ENCODE measurements around the gene ZNF804B. TPM values are rescaled to one million over a fixed set of nuclear protein-coding genes. Genes with fewer than 3 reads are reported as not detected.

ZNF804B gene
- total RNA-seq, 2 donors from 2014 or later = 0.13 to 0.49 TPM

DNA sequence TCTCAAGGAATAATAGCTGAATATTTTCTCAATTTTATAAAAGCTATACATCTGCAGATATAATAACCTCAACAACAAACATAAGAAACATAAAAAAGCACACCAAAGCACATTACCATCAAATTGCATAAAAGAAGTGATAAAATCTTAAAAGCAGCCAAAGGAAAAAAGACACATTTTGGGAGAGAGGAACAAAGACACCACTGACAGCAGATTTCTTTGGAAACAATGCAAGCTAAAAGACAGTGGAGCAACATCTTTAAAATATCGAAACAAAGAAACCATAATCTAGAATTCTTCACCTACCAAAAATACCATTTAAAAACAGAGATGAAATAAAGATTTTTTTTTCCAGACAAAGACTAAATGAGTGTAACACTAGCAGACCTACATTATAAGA is 91.7 kb downstream of the ZNF804B start:
- no peaks in the 10 kb centered on the region for H3K27me3 Mint-ChIP-seq (ENCODE audit: insufficient read depth)
- Histone ChIP-seq H3K9me3 (ENCODE audit: control insufficient read depth, low read length) (peaks cover 25% of the 10 kb centered on the region), H3K27me3 (ENCODE audit: control insufficient read depth, insufficient read depth, low read length, poor library complexity, severe bottlenecking) (no peaks in the 10 kb centered on the region), H3K4me1 (ENCODE audit: control insufficient read depth, insufficient read depth, low read length) (no peaks in the 10 kb centered on the region), H3K9ac (ENCODE audit: extremely low read depth, low read length, poor library complexity, severe bottlenecking) (no peak overlapping the region), H3K27ac (ENCODE audit: low read depth, low read length) (no peak overlapping the region), H3K36me3 (ENCODE audit: control insufficient read depth, insufficient read depth, low read length) (no peaks in the 10 kb centered on the region), H3K4me3 (ENCODE audit: low read length) (no peak overlapping the region)
- peaks cover 27% of the 10 kb centered on the region for H3K9me3 Mint-ChIP-seq
- peaks cover 2% of the 10 kb centered on the region for H3K36me3 Mint-ChIP-seq (ENCODE audit: low read depth)
- 75% methylated on average over 1 of the region's 1 CpG; no CpG with 5 or more reads in 1 of the 2 experiments for WGBS, 2 experiments (ENCODE audit: insufficient coverage in 1 of 2, insufficient read length in 1 of 2)
- no peak overlapping the region for H3K4me3 Mint-ChIP-seq
- TF ChIP-seq, protein P1, sequence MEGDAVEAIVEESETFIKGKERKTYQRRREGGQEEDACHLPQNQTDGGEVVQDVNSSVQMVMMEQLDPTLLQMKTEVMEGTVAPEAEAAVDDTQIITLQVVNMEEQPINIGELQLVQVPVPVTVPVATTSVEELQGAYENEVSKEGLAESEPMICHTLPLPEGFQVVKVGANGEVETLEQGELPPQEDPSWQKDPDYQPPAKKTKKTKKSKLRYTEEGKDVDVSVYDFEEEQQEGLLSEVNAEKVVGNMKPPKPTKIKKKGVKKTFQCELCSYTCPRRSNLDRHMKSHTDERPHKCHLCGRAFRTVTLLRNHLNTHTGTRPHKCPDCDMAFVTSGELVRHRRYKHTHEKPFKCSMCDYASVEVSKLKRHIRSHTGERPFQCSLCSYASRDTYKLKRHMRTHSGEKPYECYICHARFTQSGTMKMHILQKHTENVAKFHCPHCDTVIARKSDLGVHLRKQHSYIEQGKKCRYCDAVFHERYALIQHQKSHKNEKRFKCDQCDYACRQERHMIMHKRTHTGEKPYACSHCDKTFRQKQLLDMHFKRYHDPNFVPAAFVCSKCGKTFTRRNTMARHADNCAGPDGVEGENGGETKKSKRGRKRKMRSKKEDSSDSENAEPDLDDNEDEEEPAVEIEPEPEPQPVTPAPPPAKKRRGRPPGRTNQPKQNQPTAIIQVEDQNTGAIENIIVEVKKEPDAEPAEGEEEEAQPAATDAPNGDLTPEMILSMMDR (conservative IDR thresholded peaks at IDR 0.05) = no peak
- no peaks in the 10 kb centered on the region for H3K4me1 Mint-ChIP-seq
- no peak overlapping the region for H3K27ac Mint-ChIP-seq
- no peak for DNase-seq

DNA sequence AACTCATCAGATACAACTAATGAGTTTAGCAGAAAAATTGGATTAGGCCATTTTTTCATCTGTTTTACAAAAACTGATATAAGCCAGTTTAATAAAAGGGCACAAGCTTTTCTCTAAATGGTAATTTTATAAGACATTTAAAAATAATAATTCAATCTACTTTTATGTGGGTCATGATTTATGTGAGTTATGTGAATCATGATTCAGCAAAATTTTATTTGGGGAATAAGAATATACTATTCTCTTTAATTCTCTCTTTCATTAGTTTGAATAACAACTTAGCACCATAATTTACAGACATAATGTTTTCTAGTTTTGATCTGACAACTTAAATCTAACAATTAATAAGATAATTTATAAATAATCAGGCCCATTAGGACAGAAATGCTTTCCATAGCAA is 99.8 kb downstream of the ZNF804B start:
- no peak overlapping the region for H3K27ac Mint-ChIP-seq
- no peak for DNase-seq
- peaks cover 6% of the 10 kb centered on the region for H3K4me1 Mint-ChIP-seq
- Histone ChIP-seq H3K9ac (ENCODE audit: extremely low read depth, low read length, poor library complexity, severe bottlenecking) (no peak overlapping the region), H3K4me3 (ENCODE audit: low read length) (no peak overlapping the region), H3K4me1 (ENCODE audit: control insufficient read depth, insufficient read depth, low read length) (no peaks in the 10 kb centered on the region), H3K27me3 (ENCODE audit: control insufficient read depth, insufficient read depth, low read length, poor library complexity, severe bottlenecking) (no peaks in the 10 kb centered on the region), H3K36me3 (ENCODE audit: control insufficient read depth, insufficient read depth, low read length) (no peaks in the 10 kb centered on the region), H3K27ac (ENCODE audit: low read depth, low read length) (no peak overlapping the region), H3K9me3 (ENCODE audit: control insufficient read depth, low read length) (peaks cover 10% of the 10 kb centered on the region)
- H3K27me3 Mint-ChIP-seq (ENCODE audit: insufficient read depth) = no peaks in the 10 kb centered on the region
- peaks cover 11% of the 10 kb centered on the region for H3K9me3 Mint-ChIP-seq
- H3K36me3 Mint-ChIP-seq (ENCODE audit: low read depth) = peaks cover 4% of the 10 kb centered on the region
- no peak overlapping the region for H3K4me3 Mint-ChIP-seq
- TF ChIP-seq, protein P1 (conservative IDR thresholded peaks at IDR 0.05) = no peak

DNA sequence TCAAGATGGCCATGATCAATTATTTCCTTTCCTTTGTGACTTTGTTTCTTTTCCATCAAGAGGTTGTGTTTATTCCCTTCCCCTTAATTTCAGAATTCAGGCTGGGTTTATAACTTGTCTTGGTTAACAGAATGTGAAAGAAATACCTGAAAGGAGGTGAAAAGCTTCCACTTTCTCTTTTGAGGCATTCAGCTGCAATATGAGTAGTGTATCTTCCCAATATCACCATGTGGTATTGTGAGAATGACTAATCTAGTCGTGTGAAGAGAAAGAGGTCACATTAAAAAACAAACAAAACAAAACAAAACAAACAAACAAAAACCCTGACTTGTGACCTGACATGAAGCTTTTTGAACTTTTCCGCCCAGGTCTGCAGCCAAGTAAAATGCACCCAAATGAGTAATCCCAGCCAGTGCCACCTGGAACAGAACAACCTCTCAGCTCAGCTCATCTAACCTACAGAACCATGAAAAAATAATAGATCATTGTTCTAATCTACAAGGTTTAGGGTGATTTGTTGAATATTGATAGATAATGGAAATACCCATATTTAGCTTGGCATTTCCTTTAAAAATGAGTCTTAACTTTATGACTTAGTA is 106.9 kb downstream of the ZNF804B start:
- DNase-seq = no peak
- Histone ChIP-seq H3K27ac (ENCODE audit: low read depth, low read length) (no peak overlapping the region), H3K4me1 (ENCODE audit: control insufficient read depth, insufficient read depth, low read length) (no peaks in the 10 kb centered on the region), H3K27me3 (ENCODE audit: control insufficient read depth, insufficient read depth, low read length, poor library complexity, severe bottlenecking) (no peaks in the 10 kb centered on the region), H3K36me3 (ENCODE audit: control insufficient read depth, insufficient read depth, low read length) (no peaks in the 10 kb centered on the region), H3K9me3 (ENCODE audit: control insufficient read depth, low read length) (peaks cover 9% of the 10 kb centered on the region), H3K9ac (ENCODE audit: extremely low read depth, low read length, poor library complexity, severe bottlenecking) (no peak overlapping the region), H3K4me3 (ENCODE audit: low read length) (no peak overlapping the region)
- WGBS, 2 experiments (ENCODE audit: insufficient coverage in 1 of 2, insufficient read length in 1 of 2) = 88% methylated on average over 2 of the region's 2 CpGs; no CpG with 5 or more reads in 1 of the 2 experiments
- Mint-ChIP-seq H3K4me1 (peaks cover 3% of the 10 kb centered on the region), H3K36me3 (ENCODE audit: low read depth) (no peaks in the 10 kb centered on the region), H3K9me3 (peaks cover 11% of the 10 kb centered on the region), H3K27me3 (ENCODE audit: insufficient read depth) (no peaks in the 10 kb centered on the region), H3K4me3 (no peak overlapping the region), H3K27ac (no peak overlapping the region)
- TF ChIP-seq, protein P1 (conservative IDR thresholded peaks at IDR 0.05) = no peak

All from endodermal cell (in vitro differentiated cells).